H1 (cell line): Measurements from ENCODE around the gene TMEM114. TPM values are rescaled to one million over a fixed set of nuclear protein-coding genes. Genes with fewer than 3 reads are reported as not detected.

ENCODE experiments used
- CTCF ChIA-PET: fragments of 300-600 bp; sonication (Branson Sonifier 250); formaldehyde crosslinking; loops from one replicate; lab custom pipeline; 2021; ENCODE audit not compliant: partially characterized antibody; lab: Charles Lee
- POLR2A ChIA-PET: fragments of 300-600 bp; sonication (Branson Sonifier 250); formaldehyde crosslinking; loops from one replicate; lab custom pipeline; 2021; ENCODE audit warnings: inconsistent platforms; ENCODE audit not compliant: partially characterized antibody; lab: Charles Lee
- DNase-seq, 2 experiments: peaks; one replicate each; pipeline versions ENCODE4 v3.0.0 to v3.0.0-alpha.2; 2010 to 2022; ENCODE audit warnings: low spot score in 2 of 2, low read depth in 1 of 2, mixed read lengths in 1 of 2
- FAIRE-seq: peaks from 2 replicates; lab custom pipeline; 2011; peaks lifted over from hg19 to GRCh38; lab: Jason Lieb, UNC
- H2AFZ ChIP-seq: 2 replicates; pipeline ENCODE4 v1.8.1; 2012; ENCODE audit warnings: low read length, inconsistent platforms
- H2AK5ac ChIP-seq: 2 replicates; pipeline ENCODE4 v1.6.1; 2013; ENCODE audit warnings: low read depth, low read length
- H2BK120ac ChIP-seq: replicated peaks from 2 replicates; pipeline ENCODE3; 2013; ENCODE audit warnings: low read depth, low read length, inconsistent platforms
- H2BK12ac ChIP-seq: 2 replicates; pipeline ENCODE4 v1.6.1; 2013; ENCODE audit warnings: low read depth, low read length
- H2BK15ac ChIP-seq: 2 replicates; pipeline ENCODE4 v1.6.1; 2013; ENCODE audit warnings: low read length
- H2BK20ac ChIP-seq: 2 replicates; pipeline ENCODE4 v1.6.1; 2013; ENCODE audit warnings: low read length
- H2BK5ac ChIP-seq: 2 replicates; pipeline ENCODE4 v1.6.1; 2013; ENCODE audit warnings: low read depth, low read length
- H3K14ac ChIP-seq: 2 replicates; pipeline ENCODE4 v1.6.1; 2013; ENCODE audit warnings: inconsistent platforms; ENCODE audit not compliant: insufficient read length
- H3K18ac ChIP-seq: 2 replicates; pipeline ENCODE4 v1.6.1; 2013; ENCODE audit warnings: low read length; ENCODE audit errors: extremely low read depth
- H3K23ac ChIP-seq: 2 replicates; pipeline ENCODE4 v1.6.1; 2013; ENCODE audit warnings: inconsistent platforms; ENCODE audit not compliant: insufficient read length
- H3K23me2 ChIP-seq: 2 replicates; pipeline ENCODE4 v1.6.1; 2013; ENCODE audit warnings: low read depth, low read length
- H3K27ac ChIP-seq: 2 replicates; pipeline ENCODE4 v1.6.1; 2011; ENCODE audit warnings: low read depth, low read length, inconsistent platforms
- H3K27me3 ChIP-seq, 4 experiments: replicated peaks in 1 of 4; 1 replicate in 1 of 4; 2 replicates in 3 of 4; pipeline versions ENCODE4 v1.6.1 to v1.8.1; 2011 to 2013; ENCODE audit warnings: low read length in 3 of 4, mild to moderate bottlenecking in 3 of 4, inconsistent platforms in 2 of 4, mixed read lengths in 2 of 4, moderate library complexity in 1 of 4; ENCODE audit not compliant: control insufficient read depth in 3 of 4, insufficient read depth in 3 of 4; ENCODE audit errors: extremely low read depth in 1 of 4
- H3K36me3 ChIP-seq, 4 experiments: 2 replicates each; pipeline versions ENCODE4 v1.6.1 to v1.8.1; 2011 to 2013; ENCODE audit warnings: mild to moderate bottlenecking in 4 of 4, low read length in 3 of 4, moderate library complexity in 2 of 4, control low read depth in 1 of 4, inconsistent platforms in 1 of 4; ENCODE audit not compliant: insufficient read depth in 4 of 4, control insufficient read depth in 2 of 4
- H3K4ac ChIP-seq: replicated peaks from 2 replicates; pipeline ENCODE3; 2013; ENCODE audit warnings: low read length, low read depth, mixed read lengths, inconsistent platforms; ENCODE audit not compliant: insufficient read length
- H3K4me1 ChIP-seq, 4 experiments: replicated peaks in 1 of 4; 1 replicate in 1 of 4; 2 replicates in 3 of 4; pipeline versions ENCODE4 v1.6.1 to v1.8.1; 2011 to 2013; ENCODE audit warnings: low read length in 3 of 4, inconsistent platforms in 2 of 4, mixed read lengths in 1 of 4; ENCODE audit not compliant: insufficient read depth in 4 of 4, control insufficient read depth in 3 of 4
- H3K4me2 ChIP-seq, 2 experiments: 2 replicates each; pipeline versions ENCODE4 v1.6.1 to v1.8.1; 2011 to 2013; ENCODE audit warnings: low read depth in 2 of 2, low read length in 2 of 2, control low read depth in 1 of 2, inconsistent platforms in 1 of 2, mild to moderate bottlenecking in 1 of 2; ENCODE audit not compliant: insufficient read depth in 1 of 2
- H3K4me3 ChIP-seq, 4 experiments: fragments of 200-600, 300-600 bp in 1 of 4; sonication (generic), shearing (Covaris generic), sonication (Bioruptor Twin) in 1 of 4; 2 replicates each; pipeline versions ENCODE4 v1.5.1 to v1.8.1; 2011 to 2016; ENCODE audit warnings: low read length in 4 of 4, low read depth in 3 of 4, control low read depth in 2 of 4, inconsistent platforms in 2 of 4, mild to moderate bottlenecking in 2 of 4, mixed read lengths in 1 of 4, moderate library complexity in 1 of 4; ENCODE audit not compliant: insufficient read depth in 2 of 4; ENCODE audit errors: extremely low read depth in 1 of 4
- H3K56ac ChIP-seq: replicated peaks from 2 replicates; pipeline ENCODE3; 2013; ENCODE audit warnings: low read depth, mild to moderate bottlenecking, mixed read lengths, low read length, inconsistent platforms; ENCODE audit not compliant: insufficient read length
- H3K79me1 ChIP-seq: 2 replicates; pipeline ENCODE4 v1.6.1; 2013; ENCODE audit warnings: low read depth, low read length, control low read depth
- H3K79me2 ChIP-seq, 2 experiments: 2 replicates each; pipeline versions ENCODE4 v1.6.1 to v1.8.1; 2012 to 2013; ENCODE audit warnings: low read length in 2 of 2, mild to moderate bottlenecking in 2 of 2, inconsistent platforms in 1 of 2; ENCODE audit not compliant: insufficient read depth in 2 of 2, control insufficient read depth in 1 of 2
- H3K9ac ChIP-seq, 4 experiments: replicated peaks in 1 of 4; 1 replicate in 1 of 4; 2 replicates in 3 of 4; pipeline versions ENCODE4 v1.6.1 to v1.8.1; 2011 to 2013; ENCODE audit warnings: low read depth in 3 of 4, low read length in 3 of 4, control low read depth in 2 of 4, mild to moderate bottlenecking in 2 of 4, moderate library complexity in 2 of 4, inconsistent platforms in 1 of 4; ENCODE audit errors: extremely low read depth in 1 of 4
- H3K9me3 ChIP-seq, 2 experiments: 2 replicates each; pipeline versions ENCODE4 v1.6.1 to v1.8.1; 2012 to 2013; ENCODE audit warnings: mild to moderate bottlenecking in 2 of 2, moderate library complexity in 2 of 2, control low read depth in 1 of 2, inconsistent platforms in 1 of 2, low read depth in 1 of 2, low read length in 1 of 2, mixed read lengths in 1 of 2; ENCODE audit not compliant: insufficient read depth in 2 of 2
- H4K20me1 ChIP-seq, 2 experiments: replicated peaks in 1 of 2; 2 replicates each; pipeline versions ENCODE3 to v1.8.1; 2011 to 2013; ENCODE audit warnings: inconsistent platforms in 2 of 2, low read length in 2 of 2, mild to moderate bottlenecking in 1 of 2; ENCODE audit not compliant: insufficient read depth in 2 of 2, control insufficient read depth in 1 of 2
- H4K5ac ChIP-seq: 2 replicates; pipeline ENCODE4 v1.6.1; 2013; ENCODE audit warnings: low read length, low read depth, mixed read lengths, inconsistent platforms; ENCODE audit not compliant: insufficient read length
- H4K8ac ChIP-seq: 2 replicates; pipeline ENCODE4 v1.8.0; 2013; ENCODE audit warnings: mild to moderate bottlenecking, moderate library complexity, low read length, inconsistent platforms; ENCODE audit not compliant: insufficient read depth; ENCODE audit errors: extremely low read depth
- H4K91ac ChIP-seq: replicated peaks from 2 replicates; pipeline ENCODE3; 2013; ENCODE audit warnings: low read length, mixed read lengths, inconsistent platforms; ENCODE audit not compliant: insufficient read length
- CREB1 ChIP-seq: IDR thresholded peaks from 2 replicates; pipeline ENCODE4 v1.6.1; 2012; ENCODE audit warnings: inconsistent platforms
- E2F6 ChIP-seq: IDR thresholded peaks from 2 replicates; pipeline ENCODE4 v1.6.1; 2012; ENCODE audit warnings: inconsistent platforms
- GABPA ChIP-seq: IDR thresholded peaks from 2 replicates; pipeline ENCODE4 v1.6.1; 2011; ENCODE audit warnings: mild to moderate bottlenecking, low read length, moderate library complexity, borderline replicate concordance; ENCODE audit not compliant: insufficient read depth
- HDAC6 ChIP-seq: IDR thresholded peaks from one replicate; pipeline ENCODE4 v1.7.1; 2012; ENCODE audit warnings: low read depth, mild to moderate bottlenecking, inconsistent platforms, low read length, moderate library complexity
- JUND ChIP-seq: IDR thresholded peaks from 2 replicates; pipeline ENCODE4 v1.6.1; 2011; ENCODE audit warnings: mild to moderate bottlenecking, improper control_type of control experiment, low read length
- KDM4A ChIP-seq: IDR thresholded peaks from one replicate; pipeline ENCODE4 v1.7.1; 2012; ENCODE audit warnings: low read depth, mild to moderate bottlenecking, moderate library complexity, low read length, inconsistent platforms; ENCODE audit not compliant: severe bottlenecking
- SIX5 ChIP-seq: IDR thresholded peaks from 2 replicates; pipeline ENCODE4 v1.6.1; 2011; ENCODE audit warnings: mild to moderate bottlenecking, low read depth, low read length
- WGBS, 2 experiments: shearing (Covaris generic) in 1 of 2; methylation state at CpG; one replicate each; pipeline versions ENCODE4 v1.1.6 to v1.1.7; 2013 to 2015; ENCODE audit warnings: low lambda C conversion rate in 2 of 2, mixed read lengths in 2 of 2, inconsistent platforms in 1 of 2, low coverage in 1 of 2, missing lambda C conversion rate in 1 of 2; ENCODE audit not compliant: insufficient replicate concordance in 2 of 2, insufficient coverage in 1 of 2, insufficient read length in 1 of 2; ENCODE audit errors: extremely low coverage in 1 of 2, missing lambda C conversion rate in 1 of 2; 5-methylcytosine and 5-hydroxymethylcytosine counted together
- polyA plus RNA-seq, 7 experiments: library from polyadenylated mRNA; depleted of rRNA in 3 of 7; stranded (reverse) in 5 of 7; unstranded in 2 of 7; fragments of >200 nt in 5 of 7; fragments of 200-250 nt in 2 of 7; gene quantifications; 1 replicate in 5 of 7; 2 replicates in 1 of 7; 4 replicates in 1 of 7; pipeline versions ENCODE4 v1.2.1 to v1.2.3, GENCODE V29; 2011 to 2013; ENCODE audit warnings: missing spikeins in 2 of 7, mixed read lengths in 2 of 7
- total RNA-seq: library from RNA; stranded (reverse); fragmentation: NEBNext Ultra II Directional; extraction: Animal tissue kit (Norgen Biotek cat#: 25700); gene quantifications from 2 replicates; pipeline ENCODE4 v1.2.1, GENCODE V29; 2021
- TF ChIP-seq, protein P1 (sequence below): IDR thresholded peaks from 2 replicates; pipeline ENCODE4 v1.6.1; 2011; ENCODE audit warnings: low read depth, mild to moderate bottlenecking, low read length; ENCODE audit not compliant: insufficient read depth

TMEM114 gene
- total and polyA plus RNA-seq, 2 of the 8 experiments (the other 6 are each of a cell fraction or from before 2014, with no cell fraction given) = 1.6 to 2.9 TPM

- H3K9me3 ChIP-seq = no peaks in the 10 kb centered on the region
- no peaks in the 10 kb centered on the region; a peak in 2 of 7 replicates for H3K27me3 ChIP-seq
- no peak overlapping the region for H3K4ac ChIP-seq
- H2BK15ac ChIP-seq = no peak overlapping the region
- no peak overlapping the region for H3K14ac ChIP-seq
- peaks cover 0 to 3% (median 0%) of the 10 kb centered on the region in 4 experiments; a peak in 2 of 7 replicates for H3K4me1 ChIP-seq
- no peak overlapping the region for H3K56ac ChIP-seq
- H4K5ac ChIP-seq = no peak overlapping the region
- no peak overlapping the region for H2BK20ac ChIP-seq
- peak overlapping the region; percentile 58; the same call in 1 of the 2 replicates for H4K8ac ChIP-seq
- H4K20me1 ChIP-seq = no peaks in the 10 kb centered on the region
- no peak overlapping the region for H2BK12ac ChIP-seq
- FAIRE-seq = no peak
- no peak overlapping the region for H3K9ac ChIP-seq
- no peak for DNase-seq
- H2BK120ac ChIP-seq = no peak overlapping the region
- no peak overlapping the region for H3K4me2 ChIP-seq
- H2AFZ ChIP-seq = no peak overlapping the region
- H3K36me3 ChIP-seq = no peaks in the 10 kb centered on the region
- no peak overlapping the region for H3K23ac ChIP-seq
- no peak overlapping the region for H3K4me3 ChIP-seq
- no peaks in the 10 kb centered on the region for H3K23me2 ChIP-seq
- H3K79me1 ChIP-seq = no peaks in the 10 kb centered on the region
- H3K18ac ChIP-seq = no peak overlapping the region
- H4K91ac ChIP-seq = no peak overlapping the region
- CTCF ChIA-PET = interaction anchor here (1.8 to 18.3 kb wide), 2 partner anchors 23 to 36 kb away, joined by 4 to 117 read pairs; no protein-coding TSS in a partner anchor
- H2AK5ac ChIP-seq = no peak overlapping the region
- POLR2A ChIA-PET = interaction anchor here (0.8 to 1.6 kb wide), 3 partner anchors 9 to 18 kb away, joined by 3 to 4 read pairs (median 4); partner anchors contain the start of gene METTL22
- no peaks in the 10 kb centered on the region for H3K79me2 ChIP-seq
- 71% methylated on average over 9 of the region's 9 CpGs; no CpG with 5 or more reads in 1 of the 2 experiments for WGBS, 2 experiments
- no peak overlapping the region for H3K27ac ChIP-seq
- H2BK5ac ChIP-seq = no peak overlapping the region
- TF ChIP-seq CREB1 (no peak), JUND (no peak), GABPA (no peak), KDM4A (no peak), HDAC6 (no peak), SIX5 (no peak), E2F6 (no peak)
- TF ChIP-seq, protein P1, sequence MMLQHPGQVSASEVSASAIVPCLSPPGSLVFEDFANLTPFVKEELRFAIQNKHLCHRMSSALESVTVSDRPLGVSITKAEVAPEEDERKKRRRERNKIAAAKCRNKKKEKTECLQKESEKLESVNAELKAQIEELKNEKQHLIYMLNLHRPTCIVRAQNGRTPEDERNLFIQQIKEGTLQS = no peak
Measured at GRCh38 chr16:8607214-8607613, 16.9 kb upstream of the TMEM114 start.
